Thyroid gland (tissue), 4 donors: Measurements from ENCODE around the gene PRRG2. TPM values are rescaled to one million over a fixed set of nuclear protein-coding genes. Genes with fewer than 3 reads are reported as not detected.

Experiments used
- DNase-seq, 2 donors: peaks; one replicate each; pipeline ENCODE4 v3.0.0-alpha.2; 2019
- H3K27ac ChIP-seq, 3 donors: fragments of 200-600 bp; sonication (generic); 1 replicate in 2 of 3; 2 replicates in 1 of 3; pipeline ENCODE4 v1.5.1; 2016 to 2019; ENCODE audit warnings: mild to moderate bottlenecking in 1 of 3, moderate library complexity in 1 of 3
- H3K27me3 ChIP-seq: fragments of 200-600 bp; sonication (generic); one replicate; pipeline ENCODE4 v1.5.1; 2019
- H3K36me3 ChIP-seq, 2 donors: fragments of 200-600 bp; sonication (generic); one replicate each; pipeline ENCODE4 v1.5.1; 2016 to 2019
- H3K4me1 ChIP-seq, 2 donors: fragments of 200-600 bp; sonication (generic); one replicate each; pipeline ENCODE4 v1.5.1; 2017 to 2019
- H3K4me3 ChIP-seq, 3 donors: fragments of 200-600 bp; sonication (generic); replicated peaks in 1 of 3; 1 replicate in 2 of 3; 2 replicates in 1 of 3; pipeline ENCODE4 v1.5.1; 2016; ENCODE audit warnings: mild to moderate bottlenecking in 1 of 3
- H3K9me3 ChIP-seq: fragments of 200-600 bp; sonication (generic); one replicate; pipeline ENCODE4 v1.5.1; 2017
- CTCF ChIP-seq, 6 experiments: fragments of 200-600 bp in 3 of 6; fragments of 450-650 bp in 3 of 6; sonication (generic) in 3 of 6; IDR thresholded peaks; one replicate each; pipeline ENCODE4 v1.5.1; 2016 to 2019; ENCODE audit warnings: antibody characterized with exemption in 6 of 6, mild to moderate bottlenecking in 2 of 6, inconsistent platforms in 1 of 6, moderate library complexity in 1 of 6
- POLR2A ChIP-seq, 2 donors: fragments of 450-650 bp; IDR thresholded peaks; one replicate each; pipeline ENCODE4 v1.6.1; 2017; ENCODE audit warnings: antibody characterized with exemption in 2 of 2, mild to moderate bottlenecking in 2 of 2, moderate library complexity in 1 of 2
- WGBS, 2 donors: methylation state at CpG; one replicate each; pipeline ENCODE4 v1.1.5; 2017; 5-methylcytosine and 5-hydroxymethylcytosine counted together
- intact Hi-C: fragments of 100-400 bp; cut with DNase I; formaldehyde crosslinking; loops from one replicate; pipeline ENCODE4 v1.15.1; 2023
- total RNA-seq, 4 donors: library from RNA; depleted of rRNA; stranded (reverse); fragments of >200 nt; gene quantifications; one replicate each; pipeline ENCODE4 v1.2.3, GENCODE V29; 2016

Gene PRRG2
- total RNA-seq, 4 donors from 2014 or later, result 8.9 to 29.6 (median 25.0) TPM

GRCh38 chr19:49601482-49602038, 20.4 kb downstream of the PRRG2 start:
- H3K27ac ChIP-seq, result no peak overlapping the region
- H3K4me1 ChIP-seq, result no peaks in the 10 kb centered on the region
- H3K4me3 ChIP-seq, result no peak overlapping the region
- H3K36me3 ChIP-seq, result peaks cover 51 to 72% of the 10 kb centered on the region in 2 donors
- intact Hi-C loops, result no loop called here
- 95% methylated on average over 25 to 38 of the region's 38 CpGs for WGBS, 2 donors
- no peaks in the 10 kb centered on the region for H3K27me3 ChIP-seq
- no peak for DNase-seq
- TF ChIP-seq CTCF (IDR thresholded peaks at IDR 0.05), result no peak
- no peak for TF ChIP-seq POLR2A (IDR thresholded peaks at IDR 0.05)
- H3K9me3 ChIP-seq, result no peaks in the 10 kb centered on the region

DNA sequence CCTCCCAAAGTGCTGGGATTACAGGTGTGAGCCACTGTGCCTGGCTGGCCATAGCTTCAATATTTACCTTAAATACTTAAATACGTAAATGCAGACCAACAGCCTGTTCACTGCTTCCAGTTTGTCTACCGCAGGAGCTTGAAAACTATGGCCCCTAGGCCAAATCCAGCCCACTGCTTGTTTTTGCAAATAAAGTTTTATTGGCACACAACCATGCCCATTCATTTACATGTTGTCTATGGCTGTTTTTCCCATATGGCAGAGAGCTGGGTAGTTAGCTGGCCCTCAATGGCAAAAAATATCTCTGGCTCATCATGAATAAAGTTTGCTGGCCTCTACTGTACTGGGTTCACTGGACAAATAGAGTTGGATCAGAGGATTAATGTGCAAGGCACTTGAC, 21.7 kb downstream of the PRRG2 start:
- H3K9me3 ChIP-seq, result no peaks in the 10 kb centered on the region
- no peaks in the 10 kb centered on the region for H3K4me1 ChIP-seq
- H3K4me3 ChIP-seq, result no peak overlapping the region
- TF ChIP-seq POLR2A (IDR thresholded peaks at IDR 0.05) (no peak), CTCF (IDR thresholded peaks at IDR 0.05) (no peak)
- H3K36me3 ChIP-seq, result peaks cover 48 to 60% of the 10 kb centered on the region in 2 donors
- H3K27me3 ChIP-seq, result no peaks in the 10 kb centered on the region
- 100% methylated on average over 2 of the region's 2 CpGs for WGBS, 2 donors
- no peak overlapping the region for H3K27ac ChIP-seq
- intact Hi-C loops, result no loop called here
- DNase-seq, result no peak

DNA sequence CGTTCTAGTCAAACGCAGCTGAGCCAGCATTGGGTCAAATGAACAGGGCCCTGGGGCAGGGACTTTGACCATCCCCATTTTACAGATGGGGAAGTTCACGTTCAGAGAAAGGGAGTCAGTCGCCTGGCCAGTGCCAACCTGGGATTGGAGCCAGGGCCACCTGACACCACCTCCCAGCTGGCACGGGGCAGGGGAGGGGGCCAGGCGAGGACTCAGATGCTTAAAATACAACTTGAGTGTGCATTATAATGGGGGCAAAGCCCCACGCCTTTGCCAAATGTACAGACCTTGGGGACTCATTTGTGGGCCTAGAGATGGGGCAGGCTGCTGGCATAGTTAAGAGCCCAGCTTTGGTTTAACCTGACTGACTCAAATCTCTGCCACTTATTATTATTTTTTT, 24.5 kb downstream of the PRRG2 start:
- intact Hi-C loops, result no loop called here
- no peaks in the 10 kb centered on the region for H3K27me3 ChIP-seq
- peaks cover 39 to 45% of the 10 kb centered on the region in 2 donors for H3K36me3 ChIP-seq
- H3K27ac ChIP-seq, result no peak overlapping the region
- H3K9me3 ChIP-seq, result no peaks in the 10 kb centered on the region
- H3K4me1 ChIP-seq, result no peaks in the 10 kb centered on the region
- H3K4me3 ChIP-seq, result no peak overlapping the region
- TF ChIP-seq CTCF (IDR thresholded peaks at IDR 0.05) (no peak), POLR2A (IDR thresholded peaks at IDR 0.05) (no peak)
- WGBS, 2 donors, result 88 to 89% methylated on average over 5 to 7 of the region's 7 CpGs
- no peak for DNase-seq

- no peak for DNase-seq
- Histone ChIP-seq H3K9me3 (no peaks in the 10 kb centered on the region), H3K4me1 (no peaks in the 10 kb centered on the region), H3K27me3 (no peaks in the 10 kb centered on the region), H3K27ac (no peak overlapping the region), H3K36me3 (peaks cover 8 to 17% of the 10 kb centered on the region in 2 donors), H3K4me3 (no peak overlapping the region)
- intact Hi-C loops, result no loop called here
- 96 to 98% methylated on average over 12 of the region's 12 CpGs for WGBS, 2 donors
- TF ChIP-seq CTCF (IDR thresholded peaks at IDR 0.05), result no peak
- TF ChIP-seq POLR2A (IDR thresholded peaks at IDR 0.05), result no peak
Measured at GRCh38 chr19:49609499-49610092, 28.5 kb downstream of the PRRG2 start.

DNA sequence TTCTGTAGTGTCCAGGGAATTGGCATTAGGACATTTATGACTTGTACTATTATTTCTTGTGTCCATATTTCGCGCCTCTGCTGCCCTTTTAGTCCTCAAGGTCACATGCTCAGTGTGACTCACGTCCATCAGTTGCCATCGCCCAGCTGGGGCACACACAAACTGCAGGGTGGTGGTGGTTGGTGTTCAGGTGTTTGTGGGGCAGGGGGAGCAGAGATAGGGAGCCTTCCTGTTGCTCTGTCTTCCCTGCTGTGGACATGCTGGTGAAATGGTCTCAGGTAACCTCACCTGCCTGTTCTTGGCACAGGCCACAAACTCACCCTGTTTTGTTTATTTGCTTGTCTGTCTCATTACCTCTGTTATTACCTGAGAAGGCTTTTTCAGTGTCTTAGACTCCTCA, 32.3 kb downstream of the PRRG2 start:
- no peak overlapping the region for H3K4me3 ChIP-seq
- no peaks in the 10 kb centered on the region for H3K27me3 ChIP-seq
- peaks cover 24 to 33% of the 10 kb centered on the region in 2 donors for H3K36me3 ChIP-seq
- no peak overlapping the region for H3K27ac ChIP-seq
- H3K9me3 ChIP-seq, result no peaks in the 10 kb centered on the region
- WGBS, 2 donors, result 90 to 93% methylated on average over 4 of the region's 4 CpGs
- intact Hi-C loops, result no loop called here
- no peak for DNase-seq
- TF ChIP-seq CTCF (IDR thresholded peaks at IDR 0.05) (no peak), POLR2A (IDR thresholded peaks at IDR 0.05) (no peak)
- no peaks in the 10 kb centered on the region for H3K4me1 ChIP-seq
